Measurements from ENCODE around the gene TBX1. TPM values are rescaled to one million over a fixed set of nuclear protein-coding genes. Genes with fewer than 3 reads are reported as not detected.
A peak's percentile ranks its signal among the peaks of the same experiment; 100 is the strongest.

The TBX1 gene
- total RNA-seq, 4 donors from 2014 or later = 1.6 to 7.0 (median 4.8) TPM

DNA sequence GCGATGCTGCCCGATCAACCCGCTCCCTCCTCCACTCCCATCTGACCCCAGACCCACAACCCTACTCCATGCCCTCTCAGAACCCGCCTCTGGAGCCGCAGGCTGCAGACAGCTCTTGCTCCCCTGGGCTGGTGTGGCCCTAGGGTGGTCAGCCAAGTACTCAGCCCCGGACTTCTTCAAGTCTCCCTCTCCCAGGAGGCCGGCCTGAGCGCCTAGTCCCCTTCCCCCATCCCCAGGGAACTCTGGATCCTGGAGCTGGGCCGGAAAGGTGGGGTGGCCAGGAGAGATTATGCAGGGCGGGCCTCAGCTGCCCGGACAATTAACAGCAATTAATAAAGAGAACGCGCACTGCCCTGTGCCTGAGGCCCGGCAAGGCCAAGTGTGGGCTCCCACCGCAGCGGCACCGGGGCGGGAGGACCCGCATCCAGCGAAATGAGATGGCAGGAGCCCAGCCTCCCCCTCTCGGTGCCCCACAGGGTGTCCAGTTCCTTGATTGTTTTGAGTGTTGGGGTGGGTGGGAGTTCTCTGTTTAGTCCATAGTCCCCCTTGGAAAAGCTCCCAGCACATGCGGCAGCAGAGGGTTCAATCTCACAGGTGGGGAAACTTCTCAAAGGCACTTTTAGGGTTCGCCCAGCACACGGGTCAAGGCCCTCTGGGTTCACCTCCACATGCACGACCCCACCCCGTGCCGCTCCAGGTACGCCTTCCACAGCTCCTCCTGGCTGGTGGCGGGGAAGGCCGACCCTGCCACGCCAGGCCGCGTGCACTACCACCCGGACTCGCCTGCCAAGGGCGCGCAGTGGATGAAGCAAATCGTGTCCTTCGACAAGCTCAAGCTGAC is 3.1 kb downstream of the TBX1 start:
- Histone ChIP-seq H3K27me3 (peaks cover 45% of the 10 kb centered on the region), H3K27ac (no peak overlapping the region), H3K4me3 (peak overlapping the region; percentile 51), H3K36me3 (no peaks in the 10 kb centered on the region), H3K9me3 (no peaks in the 10 kb centered on the region), H3K4me1 (peaks cover 67% of the 10 kb centered on the region)
- no peak for DNase-seq (ENCODE audit: low spot score in 2 of 2)
- TF ChIP-seq EP300 (IDR thresholded peaks at IDR 0.05) = no peak
- 82% methylated on average over 27 of the region's 39 CpGs for WGBS

DNA sequence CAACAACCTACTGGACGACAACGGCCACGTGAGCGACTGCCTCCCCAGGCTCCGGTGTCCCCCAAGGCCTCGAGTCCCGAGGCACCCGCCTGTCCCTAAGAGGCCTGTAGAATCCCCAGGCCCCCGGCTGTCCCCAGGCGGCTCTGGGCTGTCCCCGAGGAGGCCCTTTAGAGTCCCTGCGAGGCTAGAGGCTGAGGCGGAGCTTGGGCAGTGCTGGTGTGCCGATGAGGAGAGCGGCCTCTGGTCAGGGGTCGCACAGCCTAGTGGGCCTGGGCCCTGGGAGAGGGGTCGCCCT is 3.7 kb downstream of the TBX1 start:
- H3K9me3 ChIP-seq = no peaks in the 10 kb centered on the region
- H3K27me3 ChIP-seq = peaks cover 45% of the 10 kb centered on the region
- 87% methylated on average over 10 of the region's 17 CpGs for WGBS
- no peak overlapping the region for H3K27ac ChIP-seq
- H3K4me3 ChIP-seq = no peak overlapping the region
- peaks cover 62% of the 10 kb centered on the region for H3K4me1 ChIP-seq
- TF ChIP-seq POLR2A (IDR thresholded peaks at IDR 0.05) = no peak
- TF ChIP-seq POLR2AphosphoS5 (IDR thresholded peaks at IDR 0.05) = no peak
- TF ChIP-seq, protein P1, sequence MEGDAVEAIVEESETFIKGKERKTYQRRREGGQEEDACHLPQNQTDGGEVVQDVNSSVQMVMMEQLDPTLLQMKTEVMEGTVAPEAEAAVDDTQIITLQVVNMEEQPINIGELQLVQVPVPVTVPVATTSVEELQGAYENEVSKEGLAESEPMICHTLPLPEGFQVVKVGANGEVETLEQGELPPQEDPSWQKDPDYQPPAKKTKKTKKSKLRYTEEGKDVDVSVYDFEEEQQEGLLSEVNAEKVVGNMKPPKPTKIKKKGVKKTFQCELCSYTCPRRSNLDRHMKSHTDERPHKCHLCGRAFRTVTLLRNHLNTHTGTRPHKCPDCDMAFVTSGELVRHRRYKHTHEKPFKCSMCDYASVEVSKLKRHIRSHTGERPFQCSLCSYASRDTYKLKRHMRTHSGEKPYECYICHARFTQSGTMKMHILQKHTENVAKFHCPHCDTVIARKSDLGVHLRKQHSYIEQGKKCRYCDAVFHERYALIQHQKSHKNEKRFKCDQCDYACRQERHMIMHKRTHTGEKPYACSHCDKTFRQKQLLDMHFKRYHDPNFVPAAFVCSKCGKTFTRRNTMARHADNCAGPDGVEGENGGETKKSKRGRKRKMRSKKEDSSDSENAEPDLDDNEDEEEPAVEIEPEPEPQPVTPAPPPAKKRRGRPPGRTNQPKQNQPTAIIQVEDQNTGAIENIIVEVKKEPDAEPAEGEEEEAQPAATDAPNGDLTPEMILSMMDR (IDR thresholded peaks at IDR 0.05) = no peak
- no peak for TF ChIP-seq EP300 (IDR thresholded peaks at IDR 0.05)
- DNase-seq (ENCODE audit: low spot score in 2 of 2) = no peak
- H3K36me3 ChIP-seq = no peaks in the 10 kb centered on the region

DNA sequence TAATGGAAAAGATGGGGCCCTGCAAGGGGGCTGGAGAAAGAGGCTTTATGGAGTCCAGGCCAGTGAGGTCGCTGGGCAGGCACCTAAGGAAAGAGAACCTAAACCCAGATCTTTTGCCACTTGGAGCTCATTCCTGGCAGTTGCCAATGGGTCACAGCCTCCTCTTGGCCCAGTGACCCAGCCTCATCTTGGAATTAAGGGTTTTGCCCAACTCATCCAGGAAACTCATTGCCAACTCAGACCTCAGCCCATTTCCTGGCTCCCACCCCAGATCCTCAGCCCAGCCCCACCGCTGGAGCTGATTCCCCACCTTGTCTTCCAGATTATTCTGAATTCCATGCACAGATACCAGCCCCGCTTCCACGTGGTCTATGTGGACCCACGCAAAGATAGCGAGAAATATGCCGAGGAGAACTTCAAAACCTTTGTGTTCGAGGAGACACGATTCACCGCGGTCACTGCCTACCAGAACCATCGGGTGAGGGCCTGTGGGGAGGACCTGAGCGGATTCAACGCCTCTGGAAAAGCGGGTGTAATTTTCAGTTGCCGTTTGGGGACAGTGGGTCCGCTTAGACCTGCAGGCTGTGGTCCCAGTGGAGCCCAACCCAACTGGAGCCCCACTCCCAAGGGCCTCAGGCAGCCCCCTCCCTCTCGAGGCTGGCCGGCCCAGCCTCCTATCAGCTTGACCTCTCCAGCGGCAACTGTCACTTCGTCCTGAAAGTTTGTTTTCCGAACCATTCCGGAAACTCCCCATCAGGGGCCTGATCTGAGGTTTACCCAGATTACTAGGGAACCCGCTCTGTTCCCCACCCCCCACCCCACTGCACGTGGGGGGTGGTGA is 4.3 kb downstream of the TBX1 start:
- H3K36me3 ChIP-seq = no peaks in the 10 kb centered on the region
- no peaks in the 10 kb centered on the region for H3K9me3 ChIP-seq
- WGBS = 81% methylated on average over 24 of the region's 25 CpGs
- H3K4me3 ChIP-seq = peak overlapping the region; percentile 48
- no peak for DNase-seq (ENCODE audit: low spot score in 2 of 2)
- H3K4me1 ChIP-seq = peaks cover 55% of the 10 kb centered on the region
- H3K27me3 ChIP-seq = peaks cover 39% of the 10 kb centered on the region
- no peak overlapping the region for H3K27ac ChIP-seq
- TF ChIP-seq POLR2AphosphoS5 (IDR thresholded peaks at IDR 0.05) (no peak), EP300 (IDR thresholded peaks at IDR 0.05) (no peak), POLR2A (IDR thresholded peaks at IDR 0.05) (no peak)
- TF ChIP-seq, protein P1 (IDR thresholded peaks at IDR 0.05) = no peak

DNA sequence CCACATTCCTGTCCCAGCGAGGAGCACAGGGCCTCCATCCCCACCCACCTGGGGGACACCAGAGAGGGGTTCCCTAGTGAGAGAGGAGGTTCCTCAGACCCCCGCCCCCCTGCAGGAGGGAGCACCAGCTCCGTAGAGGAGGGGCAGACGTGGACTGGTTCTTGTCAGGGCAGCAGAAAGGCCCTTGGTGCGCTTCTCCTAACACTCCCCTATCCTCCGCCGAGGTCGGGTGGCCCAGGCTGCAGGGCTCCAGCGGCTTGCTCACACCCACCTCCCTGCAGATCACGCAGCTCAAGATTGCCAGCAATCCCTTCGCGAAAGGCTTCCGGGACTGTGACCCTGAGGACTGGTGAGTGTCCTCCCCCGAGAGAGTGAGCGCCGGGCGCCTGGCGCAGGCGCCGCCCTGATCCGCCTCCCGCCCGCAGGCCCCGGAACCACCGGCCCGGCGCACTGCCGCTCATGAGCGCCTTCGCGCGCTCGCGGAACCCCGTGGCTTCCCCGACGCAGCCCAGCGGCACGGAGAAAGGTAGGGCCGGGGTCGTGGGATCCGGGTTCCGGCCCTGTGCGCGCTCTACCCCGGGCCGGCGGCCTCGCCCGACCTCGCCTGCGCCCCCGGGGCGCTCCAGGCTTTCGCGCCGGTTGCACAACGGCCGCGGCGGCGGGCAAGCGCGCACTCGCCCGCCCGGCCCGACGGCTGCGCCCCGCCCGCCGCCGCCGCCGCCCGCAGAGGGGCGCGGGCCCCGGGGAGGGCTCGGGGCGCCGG is 5.1 kb downstream of the TBX1 start:
- 34% methylated on average over 14 of the region's 83 CpGs for WGBS
- no peak for DNase-seq (ENCODE audit: low spot score in 2 of 2)
- TF ChIP-seq POLR2AphosphoS5 (IDR thresholded peaks at IDR 0.05) = no peak
- TF ChIP-seq EP300 (IDR thresholded peaks at IDR 0.05) = no peak
- TF ChIP-seq, protein P1 (IDR thresholded peaks at IDR 0.05) = no peak
- TF ChIP-seq POLR2A (IDR thresholded peaks at IDR 0.05) = no peak
- H3K4me1 ChIP-seq = peaks cover 52% of the 10 kb centered on the region
- H3K4me3 ChIP-seq = peak overlapping the region; percentile 48
- H3K27ac ChIP-seq = peak overlapping the region; percentile 61
- peaks cover 36% of the 10 kb centered on the region for H3K27me3 ChIP-seq
- no peaks in the 10 kb centered on the region for H3K9me3 ChIP-seq
- H3K36me3 ChIP-seq = no peaks in the 10 kb centered on the region

DNA sequence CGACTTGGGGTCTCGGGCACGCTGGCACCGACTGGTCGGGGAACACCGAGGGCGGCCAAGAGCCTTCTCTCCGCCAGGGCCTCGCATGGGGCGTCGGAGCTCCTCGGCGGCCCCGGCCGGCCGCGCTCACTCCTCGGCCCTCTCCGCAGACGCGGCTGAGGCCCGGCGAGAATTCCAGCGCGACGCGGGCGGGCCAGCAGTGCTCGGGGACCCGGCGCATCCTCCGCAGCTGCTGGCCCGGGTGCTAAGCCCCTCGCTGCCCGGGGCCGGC is 5.6 kb downstream of the TBX1 start:
- H3K27me3 ChIP-seq = peaks cover 34% of the 10 kb centered on the region
- peak overlapping the region; percentile 48 for H3K4me3 ChIP-seq
- no peaks in the 10 kb centered on the region for H3K36me3 ChIP-seq
- peaks cover 49% of the 10 kb centered on the region for H3K4me1 ChIP-seq
- H3K9me3 ChIP-seq = no peaks in the 10 kb centered on the region
- WGBS = no CpG with 5 or more reads among the region's 36 CpGs
- no peak for DNase-seq (ENCODE audit: low spot score in 2 of 2)
- TF ChIP-seq POLR2A (IDR thresholded peaks at IDR 0.05) = no peak
- TF ChIP-seq POLR2AphosphoS5 (IDR thresholded peaks at IDR 0.05) = no peak
- no peak for TF ChIP-seq EP300 (IDR thresholded peaks at IDR 0.05)
- TF ChIP-seq, protein P1 (IDR thresholded peaks at IDR 0.05) = no peak
- H3K27ac ChIP-seq = peak overlapping the region; percentile 7
